ENCODE results near the gene ARFGEF3.

The ARFGEF3 gene

DNA sequence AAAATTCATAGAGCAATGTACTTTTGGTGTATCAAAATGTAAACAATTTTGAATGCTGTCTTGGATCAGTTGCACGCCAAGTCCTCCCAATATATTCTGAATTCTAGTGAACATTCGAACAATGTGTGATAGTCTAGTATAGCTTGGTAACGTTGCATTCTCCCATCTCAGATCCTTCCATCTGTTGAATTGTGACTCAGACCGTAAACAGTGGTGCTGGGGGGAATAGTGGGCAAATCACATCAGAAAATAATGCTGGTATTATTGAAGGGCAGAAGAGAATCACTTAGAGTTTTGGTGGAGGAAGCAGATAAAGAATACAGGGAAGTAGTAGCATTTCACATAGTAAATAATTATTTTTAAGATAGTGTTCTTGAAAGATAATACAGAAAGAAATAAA is 102.2 kb downstream of the ARFGEF3 start:
- no peaks in the 10 kb centered on the region for H3K4me1 ChIP-seq
- H3K36me3 ChIP-seq: no peaks in the 10 kb centered on the region
- no peak for DNase-seq
- no peaks in the 10 kb centered on the region for H3K9me3 ChIP-seq
- no peak overlapping the region for H3K4me3 ChIP-seq (ENCODE audit: low read depth, low read length)
- TF ChIP-seq, protein P1, sequence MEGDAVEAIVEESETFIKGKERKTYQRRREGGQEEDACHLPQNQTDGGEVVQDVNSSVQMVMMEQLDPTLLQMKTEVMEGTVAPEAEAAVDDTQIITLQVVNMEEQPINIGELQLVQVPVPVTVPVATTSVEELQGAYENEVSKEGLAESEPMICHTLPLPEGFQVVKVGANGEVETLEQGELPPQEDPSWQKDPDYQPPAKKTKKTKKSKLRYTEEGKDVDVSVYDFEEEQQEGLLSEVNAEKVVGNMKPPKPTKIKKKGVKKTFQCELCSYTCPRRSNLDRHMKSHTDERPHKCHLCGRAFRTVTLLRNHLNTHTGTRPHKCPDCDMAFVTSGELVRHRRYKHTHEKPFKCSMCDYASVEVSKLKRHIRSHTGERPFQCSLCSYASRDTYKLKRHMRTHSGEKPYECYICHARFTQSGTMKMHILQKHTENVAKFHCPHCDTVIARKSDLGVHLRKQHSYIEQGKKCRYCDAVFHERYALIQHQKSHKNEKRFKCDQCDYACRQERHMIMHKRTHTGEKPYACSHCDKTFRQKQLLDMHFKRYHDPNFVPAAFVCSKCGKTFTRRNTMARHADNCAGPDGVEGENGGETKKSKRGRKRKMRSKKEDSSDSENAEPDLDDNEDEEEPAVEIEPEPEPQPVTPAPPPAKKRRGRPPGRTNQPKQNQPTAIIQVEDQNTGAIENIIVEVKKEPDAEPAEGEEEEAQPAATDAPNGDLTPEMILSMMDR (IDR thresholded peaks at IDR 0.05; ENCODE audit: low read depth, low read length): no peak
- peaks cover 10% of the 10 kb centered on the region for H3K27me3 ChIP-seq

DNA sequence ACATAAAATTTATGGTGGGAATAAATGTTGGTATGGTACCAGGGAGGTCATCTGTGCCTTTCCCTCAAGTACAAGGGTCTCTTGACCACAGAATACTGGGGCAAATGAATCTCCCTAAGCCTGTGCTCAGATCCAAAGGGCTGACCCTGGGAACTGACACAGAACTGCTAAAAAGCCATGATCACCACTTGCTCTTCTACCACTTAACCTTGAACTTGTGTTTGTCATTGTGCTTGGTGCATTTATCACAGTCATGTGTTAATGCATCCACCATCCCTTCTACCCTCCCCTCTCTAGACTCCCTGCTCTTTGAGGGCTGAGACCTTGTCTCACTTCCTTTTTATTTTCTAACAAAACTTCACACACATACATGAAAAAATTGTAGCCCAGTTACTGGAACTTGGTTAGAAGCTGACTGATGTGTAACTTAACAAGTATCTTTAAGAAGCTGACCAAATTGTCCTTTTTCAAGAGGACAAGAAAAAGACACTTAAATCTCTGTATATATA is 102.7 kb downstream of the ARFGEF3 start:
- TF ChIP-seq, protein P1 (IDR thresholded peaks at IDR 0.05; ENCODE audit: low read depth, low read length): no peak
- no peaks in the 10 kb centered on the region for H3K4me1 ChIP-seq
- no peaks in the 10 kb centered on the region for H3K9me3 ChIP-seq
- H3K27me3 ChIP-seq: peaks cover 14% of the 10 kb centered on the region
- DNase-seq: no peak
- no peaks in the 10 kb centered on the region for H3K36me3 ChIP-seq
- no peak overlapping the region for H3K4me3 ChIP-seq (ENCODE audit: low read depth, low read length)

DNA sequence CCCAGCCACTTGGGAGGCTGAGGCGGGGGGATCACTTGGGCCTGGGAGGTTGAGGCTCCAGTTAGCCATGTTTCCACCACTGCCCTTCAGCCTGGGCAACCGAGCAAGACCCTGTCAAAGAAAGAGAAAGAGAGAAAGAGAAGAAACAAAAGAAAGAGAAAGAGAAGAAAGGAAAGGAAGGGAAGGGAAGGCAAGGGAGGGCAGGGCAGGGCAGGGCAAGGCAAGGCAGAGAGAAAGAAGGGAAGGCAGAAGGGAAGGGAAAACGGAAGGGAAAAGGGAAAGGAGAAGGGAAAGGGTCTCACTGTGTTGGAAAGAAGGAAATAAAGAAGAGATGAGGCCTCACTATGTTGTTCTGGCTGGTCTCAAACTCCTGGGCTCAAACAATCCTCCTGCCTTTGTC is 104.4 kb downstream of the ARFGEF3 start:
- Histone ChIP-seq H3K27me3 (peaks cover 14% of the 10 kb centered on the region), H3K9me3 (no peaks in the 10 kb centered on the region), H3K4me3 (ENCODE audit: low read depth, low read length) (no peak overlapping the region), H3K4me1 (no peaks in the 10 kb centered on the region), H3K36me3 (no peaks in the 10 kb centered on the region)
- TF ChIP-seq, protein P1 (IDR thresholded peaks at IDR 0.05; ENCODE audit: low read depth, low read length): no peak
- no peak for DNase-seq

DNA sequence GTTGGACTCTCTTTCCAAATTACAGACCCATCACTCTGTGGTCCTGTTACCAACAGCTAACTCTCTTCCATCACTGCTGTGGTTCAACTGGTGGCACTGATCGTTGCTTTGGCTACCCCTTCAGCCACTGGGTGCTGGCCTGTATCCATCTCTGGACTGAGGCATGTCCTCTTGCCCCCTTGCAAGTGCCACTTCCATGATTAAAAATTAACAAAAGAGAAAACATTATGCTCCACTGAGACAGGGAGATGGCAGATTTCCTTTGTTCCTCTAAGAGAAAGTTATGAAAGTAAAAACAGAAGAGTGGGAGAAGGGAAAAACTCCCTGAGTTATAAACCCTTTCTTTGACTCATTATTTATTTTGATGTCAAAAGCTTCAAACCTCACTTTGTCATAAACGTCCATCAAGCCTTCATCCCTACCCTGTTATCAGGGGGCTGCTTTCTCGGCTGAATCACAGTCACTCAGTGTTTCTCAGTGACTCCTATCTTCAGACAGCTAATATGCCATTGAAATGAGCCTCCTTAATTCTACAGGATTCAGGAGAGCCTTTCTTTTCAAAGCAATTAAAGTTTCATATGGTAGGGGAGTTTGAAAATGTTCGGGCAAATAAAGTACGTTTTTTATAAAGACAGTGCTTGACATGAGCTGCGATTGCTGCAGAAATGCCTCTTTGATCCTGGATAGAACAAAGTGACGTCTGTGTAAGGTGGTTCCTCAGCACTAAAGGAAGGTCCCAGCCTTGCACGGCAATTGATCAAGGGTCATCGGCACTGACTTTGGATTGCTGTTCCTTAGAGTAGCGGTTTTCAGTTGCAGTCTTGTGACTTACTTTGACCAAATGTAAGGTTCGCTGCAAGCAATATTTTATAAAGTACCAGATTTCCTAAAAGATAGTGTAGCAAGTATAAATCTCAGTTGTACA is 106.5 kb downstream of the ARFGEF3 start:
- Histone ChIP-seq H3K36me3 (no peaks in the 10 kb centered on the region), H3K4me3 (ENCODE audit: low read depth, low read length) (no peak overlapping the region), H3K4me1 (no peaks in the 10 kb centered on the region), H3K9me3 (no peaks in the 10 kb centered on the region), H3K27me3 (peaks cover 14% of the 10 kb centered on the region)
- DNase-seq: no peak
- TF ChIP-seq, protein P1 (IDR thresholded peaks at IDR 0.05; ENCODE audit: low read depth, low read length): no peak

DNA sequence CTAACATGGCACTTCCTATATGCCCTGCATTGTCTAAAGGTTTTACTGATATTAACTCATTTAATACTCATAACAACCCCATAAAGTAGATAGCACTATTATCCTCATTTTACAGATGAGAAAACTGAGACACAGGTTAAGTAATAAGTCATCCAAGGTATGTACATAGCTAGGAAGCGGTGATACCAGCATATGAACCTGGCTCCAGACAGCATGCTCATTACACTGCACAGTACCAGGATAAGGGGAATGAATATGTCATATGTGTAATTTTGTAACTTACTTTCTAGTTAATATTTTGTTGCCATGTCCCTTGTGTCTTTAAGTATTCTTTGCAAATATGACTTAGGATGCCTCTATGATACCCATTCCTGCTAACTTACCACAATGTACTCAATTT is 109.7 kb downstream of the ARFGEF3 start:
- DNase-seq: no peak
- TF ChIP-seq, protein P1 (IDR thresholded peaks at IDR 0.05; ENCODE audit: low read depth, low read length): no peak

More for the DNA sequence above, 109.7 kb downstream of the ARFGEF3 start:
- Histone ChIP-seq H3K9me3 (no peaks in the 10 kb centered on the region), H3K36me3 (no peaks in the 10 kb centered on the region), H3K27me3 (peaks cover 14% of the 10 kb centered on the region), H3K4me1 (no peaks in the 10 kb centered on the region), H3K4me3 (ENCODE audit: low read depth, low read length) (no peak overlapping the region)

Measured in BE2C (cell line).